H1 (cell line): ENCODE data around the gene TOB1. TPM values are rescaled to one million over a fixed set of nuclear protein-coding genes. Genes with fewer than 3 reads are reported as not detected.
A peak's percentile ranks its signal among the peaks of the same experiment; 100 is the strongest.

Source experiments
- CTCF ChIA-PET: fragments of 300-600 bp; sonication (Branson Sonifier 250); formaldehyde crosslinking; loops from one replicate; lab custom pipeline; 2021; ENCODE audit not compliant: partially characterized antibody; lab: Charles Lee
- POLR2A ChIA-PET: fragments of 300-600 bp; sonication (Branson Sonifier 250); formaldehyde crosslinking; loops from one replicate; lab custom pipeline; 2021; ENCODE audit warnings: inconsistent platforms; ENCODE audit not compliant: partially characterized antibody; lab: Charles Lee
- DNase-seq, 2 experiments: peaks; one replicate each; pipeline versions ENCODE4 v3.0.0 to v3.0.0-alpha.2; 2010 to 2022; ENCODE audit warnings: low spot score in 2 of 2, low read depth in 1 of 2, mixed read lengths in 1 of 2
- FAIRE-seq: peaks from 2 replicates; lab custom pipeline; 2011; peaks lifted over from hg19 to GRCh38; lab: Jason Lieb, UNC
- H2AFZ ChIP-seq: 2 replicates; pipeline ENCODE4 v1.8.1; 2012; ENCODE audit warnings: low read length, inconsistent platforms
- H2AK5ac ChIP-seq: 2 replicates; pipeline ENCODE4 v1.6.1; 2013; ENCODE audit warnings: low read depth, low read length
- H2BK120ac ChIP-seq: replicated peaks from 2 replicates; pipeline ENCODE3; 2013; ENCODE audit warnings: low read depth, low read length, inconsistent platforms
- H2BK12ac ChIP-seq: 2 replicates; pipeline ENCODE4 v1.6.1; 2013; ENCODE audit warnings: low read depth, low read length
- H2BK15ac ChIP-seq: 2 replicates; pipeline ENCODE4 v1.6.1; 2013; ENCODE audit warnings: low read length
- H2BK20ac ChIP-seq: 2 replicates; pipeline ENCODE4 v1.6.1; 2013; ENCODE audit warnings: low read length
- H2BK5ac ChIP-seq: 2 replicates; pipeline ENCODE4 v1.6.1; 2013; ENCODE audit warnings: low read depth, low read length
- H3K14ac ChIP-seq: 2 replicates; pipeline ENCODE4 v1.6.1; 2013; ENCODE audit warnings: inconsistent platforms; ENCODE audit not compliant: insufficient read length
- H3K18ac ChIP-seq: 2 replicates; pipeline ENCODE4 v1.6.1; 2013; ENCODE audit warnings: low read length; ENCODE audit errors: extremely low read depth
- H3K23ac ChIP-seq: 2 replicates; pipeline ENCODE4 v1.6.1; 2013; ENCODE audit warnings: inconsistent platforms; ENCODE audit not compliant: insufficient read length
- H3K23me2 ChIP-seq: 2 replicates; pipeline ENCODE4 v1.6.1; 2013; ENCODE audit warnings: low read depth, low read length
- H3K27ac ChIP-seq: 2 replicates; pipeline ENCODE4 v1.6.1; 2011; ENCODE audit warnings: low read depth, low read length, inconsistent platforms
- H3K27me3 ChIP-seq, 4 experiments: replicated peaks in 1 of 4; 1 replicate in 1 of 4; 2 replicates in 3 of 4; pipeline versions ENCODE4 v1.6.1 to v1.8.1; 2011 to 2013; ENCODE audit warnings: low read length in 3 of 4, mild to moderate bottlenecking in 3 of 4, inconsistent platforms in 2 of 4, mixed read lengths in 2 of 4, moderate library complexity in 1 of 4; ENCODE audit not compliant: control insufficient read depth in 3 of 4, insufficient read depth in 3 of 4; ENCODE audit errors: extremely low read depth in 1 of 4
- H3K36me3 ChIP-seq, 4 experiments: 2 replicates each; pipeline versions ENCODE4 v1.6.1 to v1.8.1; 2011 to 2013; ENCODE audit warnings: mild to moderate bottlenecking in 4 of 4, low read length in 3 of 4, moderate library complexity in 2 of 4, control low read depth in 1 of 4, inconsistent platforms in 1 of 4; ENCODE audit not compliant: insufficient read depth in 4 of 4, control insufficient read depth in 2 of 4
- H3K4ac ChIP-seq: replicated peaks from 2 replicates; pipeline ENCODE3; 2013; ENCODE audit warnings: low read length, low read depth, mixed read lengths, inconsistent platforms; ENCODE audit not compliant: insufficient read length
- H3K4me1 ChIP-seq, 4 experiments: replicated peaks in 1 of 4; 1 replicate in 1 of 4; 2 replicates in 3 of 4; pipeline versions ENCODE4 v1.6.1 to v1.8.1; 2011 to 2013; ENCODE audit warnings: low read length in 3 of 4, inconsistent platforms in 2 of 4, mixed read lengths in 1 of 4; ENCODE audit not compliant: insufficient read depth in 4 of 4, control insufficient read depth in 3 of 4
- H3K4me2 ChIP-seq, 2 experiments: 2 replicates each; pipeline versions ENCODE4 v1.6.1 to v1.8.1; 2011 to 2013; ENCODE audit warnings: low read depth in 2 of 2, low read length in 2 of 2, control low read depth in 1 of 2, inconsistent platforms in 1 of 2, mild to moderate bottlenecking in 1 of 2; ENCODE audit not compliant: insufficient read depth in 1 of 2
- H3K4me3 ChIP-seq, 4 experiments: fragments of 200-600, 300-600 bp in 1 of 4; sonication (generic), shearing (Covaris generic), sonication (Bioruptor Twin) in 1 of 4; 2 replicates each; pipeline versions ENCODE4 v1.5.1 to v1.8.1; 2011 to 2016; ENCODE audit warnings: low read length in 4 of 4, low read depth in 3 of 4, control low read depth in 2 of 4, inconsistent platforms in 2 of 4, mild to moderate bottlenecking in 2 of 4, mixed read lengths in 1 of 4, moderate library complexity in 1 of 4; ENCODE audit not compliant: insufficient read depth in 2 of 4; ENCODE audit errors: extremely low read depth in 1 of 4
- H3K56ac ChIP-seq: replicated peaks from 2 replicates; pipeline ENCODE3; 2013; ENCODE audit warnings: low read depth, mild to moderate bottlenecking, mixed read lengths, low read length, inconsistent platforms; ENCODE audit not compliant: insufficient read length
- H3K79me1 ChIP-seq: 2 replicates; pipeline ENCODE4 v1.6.1; 2013; ENCODE audit warnings: low read depth, low read length, control low read depth
- H3K79me2 ChIP-seq, 2 experiments: 2 replicates each; pipeline versions ENCODE4 v1.6.1 to v1.8.1; 2012 to 2013; ENCODE audit warnings: low read length in 2 of 2, mild to moderate bottlenecking in 2 of 2, inconsistent platforms in 1 of 2; ENCODE audit not compliant: insufficient read depth in 2 of 2, control insufficient read depth in 1 of 2
- H3K9ac ChIP-seq, 4 experiments: replicated peaks in 1 of 4; 1 replicate in 1 of 4; 2 replicates in 3 of 4; pipeline versions ENCODE4 v1.6.1 to v1.8.1; 2011 to 2013; ENCODE audit warnings: low read depth in 3 of 4, low read length in 3 of 4, control low read depth in 2 of 4, mild to moderate bottlenecking in 2 of 4, moderate library complexity in 2 of 4, inconsistent platforms in 1 of 4; ENCODE audit errors: extremely low read depth in 1 of 4
- H3K9me3 ChIP-seq, 2 experiments: 2 replicates each; pipeline versions ENCODE4 v1.6.1 to v1.8.1; 2012 to 2013; ENCODE audit warnings: mild to moderate bottlenecking in 2 of 2, moderate library complexity in 2 of 2, control low read depth in 1 of 2, inconsistent platforms in 1 of 2, low read depth in 1 of 2, low read length in 1 of 2, mixed read lengths in 1 of 2; ENCODE audit not compliant: insufficient read depth in 2 of 2
- H4K20me1 ChIP-seq, 2 experiments: replicated peaks in 1 of 2; 2 replicates each; pipeline versions ENCODE3 to v1.8.1; 2011 to 2013; ENCODE audit warnings: inconsistent platforms in 2 of 2, low read length in 2 of 2, mild to moderate bottlenecking in 1 of 2; ENCODE audit not compliant: insufficient read depth in 2 of 2, control insufficient read depth in 1 of 2
- H4K5ac ChIP-seq: 2 replicates; pipeline ENCODE4 v1.6.1; 2013; ENCODE audit warnings: low read length, low read depth, mixed read lengths, inconsistent platforms; ENCODE audit not compliant: insufficient read length
- H4K8ac ChIP-seq: 2 replicates; pipeline ENCODE4 v1.8.0; 2013; ENCODE audit warnings: mild to moderate bottlenecking, moderate library complexity, low read length, inconsistent platforms; ENCODE audit not compliant: insufficient read depth; ENCODE audit errors: extremely low read depth
- H4K91ac ChIP-seq: replicated peaks from 2 replicates; pipeline ENCODE3; 2013; ENCODE audit warnings: low read length, mixed read lengths, inconsistent platforms; ENCODE audit not compliant: insufficient read length
- CBX8 ChIP-seq: fragments of 300-800, 300-1000 bp; sonication (generic); IDR thresholded peaks from 2 replicates; pipeline ENCODE4 v1.7.1; 2016; ENCODE audit warnings: low read depth, low read length, borderline replicate concordance
- CEBPB ChIP-seq: IDR thresholded peaks from 2 replicates; pipeline ENCODE4 v1.6.1; 2012; ENCODE audit warnings: low read depth, low read length
- CHD1 ChIP-seq: IDR thresholded peaks from 2 replicates; pipeline ENCODE4 v1.6.1; 2012; ENCODE audit warnings: low read depth, low read length, improper control_type of control experiment
- GTF2F1 ChIP-seq: IDR thresholded peaks from 2 replicates; pipeline ENCODE4 v1.6.1; 2012; ENCODE audit warnings: low read depth, low read length, improper control_type of control experiment, borderline replicate concordance
- NANOG ChIP-seq: IDR thresholded peaks from 2 replicates; pipeline ENCODE4 v1.6.1; 2011; ENCODE audit warnings: low read length, low read depth, mild to moderate bottlenecking, inconsistent platforms; ENCODE audit not compliant: insufficient read depth, poor library complexity, severe bottlenecking
- ZNF274 ChIP-seq: IDR thresholded peaks from 2 replicates; pipeline ENCODE4 v1.7.0; 2012; ENCODE audit warnings: low read length, borderline replicate concordance; ENCODE audit errors: extremely low read depth
- WGBS, 2 experiments: shearing (Covaris generic) in 1 of 2; methylation state at CpG; one replicate each; pipeline versions ENCODE4 v1.1.6 to v1.1.7; 2013 to 2015; ENCODE audit warnings: low lambda C conversion rate in 2 of 2, mixed read lengths in 2 of 2, inconsistent platforms in 1 of 2, low coverage in 1 of 2, missing lambda C conversion rate in 1 of 2; ENCODE audit not compliant: insufficient replicate concordance in 2 of 2, insufficient coverage in 1 of 2, insufficient read length in 1 of 2; ENCODE audit errors: extremely low coverage in 1 of 2, missing lambda C conversion rate in 1 of 2; 5-methylcytosine and 5-hydroxymethylcytosine counted together
- polyA plus RNA-seq, 7 experiments: library from polyadenylated mRNA; depleted of rRNA in 3 of 7; stranded (reverse) in 5 of 7; unstranded in 2 of 7; fragments of >200 nt in 5 of 7; fragments of 200-250 nt in 2 of 7; gene quantifications; 1 replicate in 5 of 7; 2 replicates in 1 of 7; 4 replicates in 1 of 7; pipeline versions ENCODE4 v1.2.1 to v1.2.3, GENCODE V29; 2011 to 2013; ENCODE audit warnings: missing spikeins in 2 of 7, mixed read lengths in 2 of 7
- total RNA-seq: library from RNA; stranded (reverse); fragmentation: NEBNext Ultra II Directional; extraction: Animal tissue kit (Norgen Biotek cat#: 25700); gene quantifications from 2 replicates; pipeline ENCODE4 v1.2.1, GENCODE V29; 2021
- TF ChIP-seq, protein P1 (sequence below): IDR thresholded peaks from 2 replicates; pipeline ENCODE4 v1.6.1; 2012; ENCODE audit warnings: inconsistent platforms

Gene TOB1
- total and polyA plus RNA-seq, 2 of the 8 experiments (the other 6 are each of a cell fraction or from before 2014, with no cell fraction given) = 14.4 to 20.8 TPM

- no peak for FAIRE-seq
- WGBS, 2 experiments = 87% methylated on average over 7 of the region's 7 CpGs; no CpG with 5 or more reads in 1 of the 2 experiments
- POLR2A ChIA-PET = interaction anchor here (0.6 to 9.7 kb wide), 4 partner anchors 10 to 114 kb away, joined by 3 to 308 read pairs (median 12); no protein-coding TSS in a partner anchor
Observed at GRCh38 chr17:50861822-50862528, 4.2 kb downstream of the TOB1 start.

More at GRCh38 chr17:50861822-50862528, 4.2 kb downstream of the TOB1 start:
- Histone ChIP-seq H3K23me2 (0 out of 2 replicates have a peak, but pooled peaks cover under 1% of the 10 kb centered on the region), H3K4ac (no peak overlapping the region), H4K91ac (no peak overlapping the region), H3K27ac (no peak overlapping the region), H2BK5ac (no peak overlapping the region), H3K4me3 (no peak overlapping the region), H2BK20ac (no peak overlapping the region), H3K9ac (no peak overlapping the region), H3K79me1 (no peaks in the 10 kb centered on the region), H3K56ac (no peak overlapping the region), H3K36me3 (peaks cover 0 to 14% (median 4%) of the 10 kb centered on the region in 4 experiments; a peak in 4 of 8 replicates), H2BK15ac (no peak overlapping the region), H3K4me2 (no peak overlapping the region), H4K5ac (no peak overlapping the region), H3K4me1 (no peaks in the 10 kb centered on the region; a peak in 2 of 7 replicates), H2AK5ac (no peak overlapping the region), H3K27me3 (no peaks in the 10 kb centered on the region), H3K23ac (no peak overlapping the region), H3K18ac (no peak overlapping the region), H3K79me2 (peaks cover 0 to 37% of the 10 kb centered on the region in 2 experiments; a peak in 3 of 4 replicates), H2BK120ac (no peak overlapping the region), H2AFZ (no peak overlapping the region), H3K14ac (no peak overlapping the region), H4K8ac (no peak overlapping the region), H4K20me1 (peaks cover 7 to 12% of the 10 kb centered on the region in 2 experiments), H2BK12ac (no peak overlapping the region), H3K9me3 (no peaks in the 10 kb centered on the region)
- CTCF ChIA-PET = interaction anchor here (0.6 to 31.7 kb wide), 11 partner anchors 9 to 145 kb away, joined by 3 to 735 read pairs (median 5); no protein-coding TSS in a partner anchor
- DNase-seq = no peak
- no peak for TF ChIP-seq CHD1
- no peak for TF ChIP-seq ZNF274
- TF ChIP-seq NANOG = no peak
- TF ChIP-seq, protein P1, sequence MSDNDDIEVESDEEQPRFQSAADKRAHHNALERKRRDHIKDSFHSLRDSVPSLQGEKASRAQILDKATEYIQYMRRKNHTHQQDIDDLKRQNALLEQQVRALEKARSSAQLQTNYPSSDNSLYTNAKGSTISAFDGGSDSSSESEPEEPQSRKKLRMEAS = no peak
- no peak for TF ChIP-seq GTF2F1
- TF ChIP-seq CBX8 = no peak
- peak; percentile 72; the same call in 1 of the 2 replicates for TF ChIP-seq CEBPB
